Psoas muscle (tissue), 8 donors: ENCODE results near the gene CDRT15L2. TPM values are rescaled to one million over a fixed set of nuclear protein-coding genes. Genes with fewer than 3 reads are reported as not detected.
"Not testable (repeated sequence)": the region's sequence is repeated elsewhere in the genome, so short reads cannot be mapped to it uniquely, and the experiment has no call there.

Experiments used
- ATAC-seq, 4 donors: fragments of 200-7000 bp; cut with Tn5 transposase; one replicate each; pipeline ENCODE4 v1.9.1; 2020; ENCODE audit warnings: moderate library complexity in 3 of 4, mild to moderate bottlenecking in 2 of 4
- DNase-seq, 2 donors: peaks; one replicate each; pipeline ENCODE4 v3.0.0-alpha.2; 2020
- H3K27ac ChIP-seq: fragments of 200-600 bp; one replicate; pipeline ENCODE4 v1.8.0; 2022
- H3K27me3 ChIP-seq, 3 donors: fragments of 200-600 bp in 1 of 3; one replicate each; pipeline versions ENCODE4 v1.6.1 to v1.8.0; 2013 to 2022; ENCODE audit warnings: low read length in 2 of 3, mild to moderate bottlenecking in 2 of 3, moderate library complexity in 1 of 3; ENCODE audit not compliant: insufficient read depth in 3 of 3
- H3K36me3 ChIP-seq, 2 donors: fragments of 200-600 bp in 1 of 2; one replicate each; pipeline versions ENCODE4 v1.6.1 to v1.8.0; 2013 to 2022; ENCODE audit warnings: low read depth in 1 of 2, mild to moderate bottlenecking in 1 of 2, moderate library complexity in 1 of 2; ENCODE audit not compliant: insufficient read depth in 1 of 2
- H3K4me1 ChIP-seq: fragments of 200-600 bp; one replicate; pipeline ENCODE4 v1.8.0; 2022
- H3K4me3 ChIP-seq: fragments of 200-600 bp; one replicate; pipeline ENCODE4 v1.8.0; 2022; ENCODE audit warnings: mild to moderate bottlenecking
- H3K9me3 ChIP-seq: fragments of 200-600 bp; one replicate; pipeline ENCODE4 v1.8.0; 2022
- WGBS, 3 donors: extraction: QIAGEN DNeasy Blood & Tissue Kit; methylation state at CpG; one replicate each; pipeline versions ENCODE4 v1.1.6 to v1.1.7; 2013; 5-methylcytosine and 5-hydroxymethylcytosine counted together
- intact Hi-C, 2 donors: fragments of 100-400 bp; cut with DNase I; formaldehyde crosslinking; loops; one replicate each; pipeline versions ENCODE4 v1.11.0 to v1.14.2; 2022
- polyA plus RNA-seq, 3 donors: library from polyadenylated mRNA; stranded (reverse); fragments of 200-250 nt; gene quantifications; one replicate each; pipeline ENCODE4 v1.2.3, GENCODE V29; 2013
- total RNA-seq, 4 donors: library from RNA; stranded (reverse); fragmentation: NEBNext Ultra II Directional in 2 of 4; extraction: Animal tissue kit (Norgen Biotek cat#: 25700) in 2 of 4; gene quantifications; one replicate each; pipeline versions ENCODE4 v1.2.1 to v1.2.4, GENCODE V29; 2021 to 2023
- TF ChIP-seq, protein P1 (sequence below): fragments of 200-600 bp; IDR thresholded peaks from one replicate; pipeline ENCODE4 v1.8.0; 2022; ENCODE audit warnings: antibody characterized with exemption
- donor health status: healthy with polysubstance abuse.
- donor health status: DM: no; HTN: no; CAD: no; lungs with moderate emphysema.
- donor health status: Bipolar disorder and iron deficiency.
- donor health status: healthy.
- donor health status: DM: yes; HTN: yes; CAD: no.
- donor health status: DM: no; HTN: no; CAD: no.
- donor health status: DM: no; HTN: no; CAD: no.
- donor health status: DM: yes; HTN: yes; CAD: no.

The CDRT15L2 gene
- total and polyA plus RNA-seq, 7 donors, result not detected

DNA sequence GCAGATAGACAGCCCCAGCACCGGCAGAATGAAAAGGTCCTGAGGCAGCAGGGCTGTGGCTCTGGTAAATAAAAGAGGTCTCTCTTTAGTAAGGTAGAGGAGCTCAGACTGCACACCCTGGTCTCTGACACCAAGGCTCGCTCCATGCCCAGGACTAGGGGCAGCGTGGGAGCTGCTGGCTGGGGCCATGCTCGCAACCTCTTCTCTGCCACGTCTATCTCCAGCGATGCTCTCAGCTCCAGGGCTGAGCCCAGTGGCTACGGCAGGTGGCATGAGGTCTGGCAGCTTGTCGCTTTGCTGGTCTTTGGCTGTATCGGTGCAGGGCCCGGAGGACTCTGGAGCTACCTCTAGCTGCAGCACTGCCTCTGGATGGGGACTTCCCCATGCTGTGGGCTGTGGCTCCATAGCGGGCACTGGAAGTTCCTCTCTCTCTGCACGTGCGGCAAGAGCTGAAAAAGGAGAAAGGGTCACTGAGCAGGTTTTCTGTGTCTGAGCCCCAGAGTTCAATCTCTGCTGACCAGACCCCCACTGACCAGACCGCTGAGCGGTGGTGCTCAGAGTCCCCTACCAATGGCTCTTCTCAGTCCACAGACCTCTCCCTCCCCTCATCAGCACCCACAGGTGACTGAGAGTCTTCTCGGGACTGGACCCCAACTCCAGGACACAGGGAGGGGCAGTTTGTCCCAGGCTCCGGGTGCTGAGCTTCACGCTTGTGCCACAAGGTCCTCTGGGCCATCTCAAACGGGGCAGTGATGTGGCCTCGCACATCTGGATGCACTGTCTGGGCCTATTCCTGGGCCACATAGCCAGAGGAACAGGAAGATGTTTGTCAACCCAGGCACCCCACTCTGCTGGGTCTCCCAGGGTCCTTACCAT, 24.2 kb upstream of the CDRT15L2 start:
- ATAC-seq, intact Hi-C loops, H3K36me3 ChIP-seq, H3K27me3 ChIP-seq, H3K4me1 ChIP-seq, H3K27ac ChIP-seq, DNase-seq, H3K9me3 ChIP-seq, H3K4me3 ChIP-seq: not testable (repeated sequence)
- 79 to 90% (median 82%) methylated on average over 10 to 15 of the region's 20 CpGs for WGBS, 3 donors

DNA sequence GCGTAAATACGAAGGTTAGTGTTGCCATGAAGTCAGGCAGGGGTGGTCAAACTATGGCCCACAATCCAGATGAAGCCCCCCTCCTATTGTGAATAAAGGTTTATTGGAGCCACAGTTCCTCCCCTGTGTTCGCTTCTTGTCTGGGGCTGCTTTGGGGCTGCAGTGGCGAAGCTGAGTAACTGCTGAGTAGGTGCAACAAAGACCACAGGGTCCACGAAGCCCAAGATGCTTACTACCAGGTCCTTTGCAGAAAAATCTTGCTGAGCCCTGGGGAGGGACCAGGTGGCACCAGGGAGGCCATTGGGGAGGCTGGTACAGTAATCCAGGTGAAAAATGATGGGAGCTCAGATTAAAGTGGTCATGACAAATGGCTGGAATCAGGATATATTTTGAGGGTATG, 21.4 kb upstream of the CDRT15L2 start:
- H3K27ac ChIP-seq, H3K4me3 ChIP-seq, H3K36me3 ChIP-seq, H3K4me1 ChIP-seq, ATAC-seq, H3K27me3 ChIP-seq, DNase-seq, H3K9me3 ChIP-seq, intact Hi-C loops: not testable (repeated sequence)
- WGBS, 3 donors, result 82 to 89% (median 84%) methylated on average over 5 of the region's 5 CpGs

DNA sequence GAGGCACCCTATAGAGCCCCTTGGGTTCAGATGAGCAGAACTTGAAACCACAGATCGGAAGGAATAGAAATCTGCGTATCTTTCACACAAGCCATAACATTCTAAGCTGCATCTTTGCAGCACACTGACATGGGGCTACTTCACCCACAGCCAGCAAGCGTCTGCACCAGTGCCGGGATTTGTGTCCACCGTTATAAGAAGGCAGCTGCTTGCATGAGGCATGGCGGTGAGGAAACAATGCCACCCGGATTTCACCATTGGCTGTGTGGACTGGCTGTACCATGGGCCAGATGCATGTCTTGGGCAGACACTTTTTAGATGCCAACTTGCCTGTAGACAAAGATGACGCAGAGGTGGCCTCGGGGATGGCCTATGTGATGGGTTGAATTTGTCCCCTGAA, 20.5 kb upstream of the CDRT15L2 start:
- H3K27me3 ChIP-seq, H3K4me1 ChIP-seq, DNase-seq, H3K27ac ChIP-seq, H3K9me3 ChIP-seq, ATAC-seq, H3K4me3 ChIP-seq, H3K36me3 ChIP-seq, intact Hi-C loops: not testable (repeated sequence)
- WGBS, 3 donors, result 79 to 87% (median 84%) methylated on average over 9 of the region's 9 CpGs

DNA sequence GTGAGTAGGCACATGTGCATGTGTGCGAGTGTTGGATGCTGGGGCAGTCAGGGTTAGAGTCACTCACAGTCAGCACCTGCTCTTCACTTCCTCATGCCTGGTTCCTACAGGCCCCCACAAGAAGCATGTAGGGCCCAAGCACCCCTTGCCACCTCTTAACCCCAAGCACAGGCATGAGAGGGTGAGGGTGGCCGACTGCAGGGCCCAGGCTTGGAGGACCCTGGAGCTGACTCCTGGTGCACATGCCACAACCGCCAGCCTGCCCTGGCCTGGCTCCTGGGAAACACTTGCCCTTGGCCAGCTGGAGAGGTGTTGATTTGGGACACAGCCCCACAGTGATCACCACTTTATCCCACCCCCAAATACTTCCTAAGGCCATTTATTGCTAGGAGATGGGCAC, 16.9 kb upstream of the CDRT15L2 start:
- Histone ChIP-seq H3K4me1 (no peaks in the 10 kb centered on the region), H3K27ac (no peak overlapping the region), H3K9me3 (no peaks in the 10 kb centered on the region), H3K4me3 (no peak overlapping the region), H3K27me3 (no peaks in the 10 kb centered on the region), H3K36me3 (no peaks in the 10 kb centered on the region)
- ATAC-seq, result no peak
- intact Hi-C loops, result no loop called here
- TF ChIP-seq, protein P1, sequence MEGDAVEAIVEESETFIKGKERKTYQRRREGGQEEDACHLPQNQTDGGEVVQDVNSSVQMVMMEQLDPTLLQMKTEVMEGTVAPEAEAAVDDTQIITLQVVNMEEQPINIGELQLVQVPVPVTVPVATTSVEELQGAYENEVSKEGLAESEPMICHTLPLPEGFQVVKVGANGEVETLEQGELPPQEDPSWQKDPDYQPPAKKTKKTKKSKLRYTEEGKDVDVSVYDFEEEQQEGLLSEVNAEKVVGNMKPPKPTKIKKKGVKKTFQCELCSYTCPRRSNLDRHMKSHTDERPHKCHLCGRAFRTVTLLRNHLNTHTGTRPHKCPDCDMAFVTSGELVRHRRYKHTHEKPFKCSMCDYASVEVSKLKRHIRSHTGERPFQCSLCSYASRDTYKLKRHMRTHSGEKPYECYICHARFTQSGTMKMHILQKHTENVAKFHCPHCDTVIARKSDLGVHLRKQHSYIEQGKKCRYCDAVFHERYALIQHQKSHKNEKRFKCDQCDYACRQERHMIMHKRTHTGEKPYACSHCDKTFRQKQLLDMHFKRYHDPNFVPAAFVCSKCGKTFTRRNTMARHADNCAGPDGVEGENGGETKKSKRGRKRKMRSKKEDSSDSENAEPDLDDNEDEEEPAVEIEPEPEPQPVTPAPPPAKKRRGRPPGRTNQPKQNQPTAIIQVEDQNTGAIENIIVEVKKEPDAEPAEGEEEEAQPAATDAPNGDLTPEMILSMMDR, result no peak
- DNase-seq, result no peak
- 79 to 84% (median 80%) methylated on average over 3 of the region's 3 CpGs for WGBS, 3 donors

DNA sequence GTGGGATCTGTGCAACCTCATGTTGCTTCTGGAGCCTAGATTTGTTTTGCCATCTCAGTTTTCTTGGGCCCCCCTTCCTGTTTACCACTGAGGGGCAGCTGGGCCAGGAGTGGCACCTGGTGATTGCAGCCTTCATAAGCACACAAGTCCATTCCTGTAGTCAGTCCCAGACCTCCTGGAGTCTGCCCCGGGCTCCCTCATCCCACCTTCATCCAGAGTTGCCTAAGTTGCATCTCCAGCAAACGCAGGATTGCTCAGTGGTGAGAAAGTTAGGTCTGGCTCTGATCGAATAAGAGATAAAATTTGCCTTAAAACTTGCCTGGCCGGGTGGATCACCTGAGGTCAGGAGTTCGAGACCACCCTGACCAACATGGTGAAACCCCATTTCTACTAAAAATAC, 14.3 kb upstream of the CDRT15L2 start:
- ATAC-seq, H3K4me3 ChIP-seq, H3K36me3 ChIP-seq, H3K9me3 ChIP-seq, DNase-seq, intact Hi-C loops, H3K4me1 ChIP-seq, H3K27me3 ChIP-seq, H3K27ac ChIP-seq: not testable (repeated sequence)
- 85 to 91% (median 86%) methylated on average over 5 of the region's 5 CpGs for WGBS, 3 donors

DNA sequence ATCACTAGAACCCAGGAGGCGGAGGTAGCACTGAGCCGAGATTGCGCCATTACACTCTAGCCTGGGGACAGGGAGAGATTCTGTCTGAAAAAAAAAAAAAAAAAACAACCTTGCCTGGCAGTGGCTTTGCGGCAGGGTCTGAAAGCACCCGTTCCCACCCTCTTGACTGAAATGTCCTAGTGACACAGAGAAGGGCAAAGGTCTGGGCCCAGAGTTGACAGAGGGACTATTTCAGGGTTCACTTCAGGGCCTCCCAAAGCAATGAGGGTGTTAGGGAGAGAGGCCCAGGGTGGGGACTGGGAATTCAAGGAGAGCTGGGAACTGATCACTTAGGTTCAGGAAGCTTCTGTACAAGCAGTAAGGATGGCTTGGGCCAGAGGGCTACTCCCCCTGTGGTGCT, 13.8 kb upstream of the CDRT15L2 start:
- TF ChIP-seq, protein P1, result no peak
- H3K4me1 ChIP-seq, result no peaks in the 10 kb centered on the region
- intact Hi-C loops, result no loop called here

DNA sequence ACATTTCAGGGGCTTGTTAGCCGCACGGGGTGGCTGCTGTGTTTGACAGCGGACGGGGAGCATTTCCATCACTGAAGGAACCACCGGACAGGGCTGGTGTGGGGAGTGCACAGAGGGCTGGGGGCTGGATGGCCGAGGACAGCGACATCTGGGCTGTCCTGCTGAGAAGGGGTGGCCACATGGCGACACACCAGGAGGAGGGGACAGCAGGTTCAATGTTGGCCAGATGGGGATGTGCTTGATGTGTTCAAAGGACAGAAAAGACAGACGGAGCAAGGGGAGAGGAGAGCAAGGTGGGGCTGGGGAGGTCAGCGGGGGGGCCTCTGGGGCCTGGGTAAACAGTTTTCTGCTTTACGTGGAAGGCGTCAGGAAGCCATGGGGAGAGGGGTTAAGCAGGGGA, 12.8 kb upstream of the CDRT15L2 start:
- H3K4me3 ChIP-seq, DNase-seq, H3K36me3 ChIP-seq, ATAC-seq, H3K27ac ChIP-seq, H3K4me1 ChIP-seq, H3K9me3 ChIP-seq, intact Hi-C loops, H3K27me3 ChIP-seq: not testable (repeated sequence)
- 51 to 59% (median 55%) methylated on average over 11 to 12 of the region's 12 CpGs for WGBS, 3 donors

More for the DNA sequence above, 13.8 kb upstream of the CDRT15L2 start:
- DNase-seq (no peak), ATAC-seq (no peak)
- no peak overlapping the region for H3K27ac ChIP-seq
- no peaks in the 10 kb centered on the region for H3K36me3 ChIP-seq
- H3K4me3 ChIP-seq, result no peak overlapping the region
- 92 to 95% (median 92%) methylated on average over 5 of the region's 5 CpGs for WGBS, 3 donors
- H3K9me3 ChIP-seq, result no peaks in the 10 kb centered on the region
- H3K27me3 ChIP-seq, result no peaks in the 10 kb centered on the region

DNA sequence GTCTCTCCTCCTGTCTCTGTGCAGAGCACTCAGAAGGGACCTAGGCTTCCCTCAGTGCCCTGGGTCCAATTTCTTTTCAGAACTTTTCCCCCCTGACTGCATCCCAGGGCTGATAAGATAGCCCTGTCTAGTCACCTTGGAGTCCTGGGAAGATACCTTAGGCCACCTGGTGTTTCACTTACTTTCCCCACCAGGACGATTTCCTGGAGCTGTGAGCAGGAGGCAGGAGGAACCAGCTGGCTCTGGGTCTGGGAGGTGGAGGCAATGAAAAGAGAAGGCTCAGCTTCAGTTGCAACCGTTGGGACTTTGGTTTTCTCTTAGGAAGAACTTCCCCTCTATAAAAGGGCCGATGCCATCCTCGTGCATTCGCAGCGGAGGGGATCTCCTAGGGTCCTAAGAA, 12.1 kb upstream of the CDRT15L2 start:
- intact Hi-C loops, H3K9me3 ChIP-seq, H3K27me3 ChIP-seq, H3K4me1 ChIP-seq, H3K36me3 ChIP-seq, H3K27ac ChIP-seq, DNase-seq, ATAC-seq, H3K4me3 ChIP-seq: not testable (repeated sequence)
- 49 to 53% (median 50%) methylated on average over 6 of the region's 6 CpGs for WGBS, 3 donors

DNA sequence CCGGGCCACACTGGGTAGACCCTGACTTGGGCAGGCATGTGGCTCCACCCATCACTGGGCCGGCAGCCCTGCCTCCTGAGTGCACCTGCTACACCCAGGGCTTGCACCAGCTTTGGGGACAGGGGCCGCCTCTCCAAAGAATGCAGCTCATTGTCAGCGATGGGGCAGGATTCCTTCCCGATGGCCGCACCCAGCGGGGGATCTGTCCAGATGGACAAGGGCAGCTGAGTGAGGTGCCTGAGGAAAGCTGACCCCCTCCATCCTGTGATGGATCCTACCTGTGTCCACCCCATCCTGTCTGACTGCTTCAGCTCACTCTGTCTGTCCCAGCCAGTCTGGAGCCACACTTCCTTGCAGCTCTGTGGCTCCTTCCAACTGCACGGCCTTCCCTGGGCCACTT, 10.9 kb upstream of the CDRT15L2 start:
- H3K9me3 ChIP-seq, H3K27ac ChIP-seq, DNase-seq, H3K27me3 ChIP-seq, H3K36me3 ChIP-seq, H3K4me1 ChIP-seq, ATAC-seq, H3K4me3 ChIP-seq, intact Hi-C loops: not testable (repeated sequence)
- 42 to 54% (median 52%) methylated on average over 8 of the region's 8 CpGs for WGBS, 3 donors

DNA sequence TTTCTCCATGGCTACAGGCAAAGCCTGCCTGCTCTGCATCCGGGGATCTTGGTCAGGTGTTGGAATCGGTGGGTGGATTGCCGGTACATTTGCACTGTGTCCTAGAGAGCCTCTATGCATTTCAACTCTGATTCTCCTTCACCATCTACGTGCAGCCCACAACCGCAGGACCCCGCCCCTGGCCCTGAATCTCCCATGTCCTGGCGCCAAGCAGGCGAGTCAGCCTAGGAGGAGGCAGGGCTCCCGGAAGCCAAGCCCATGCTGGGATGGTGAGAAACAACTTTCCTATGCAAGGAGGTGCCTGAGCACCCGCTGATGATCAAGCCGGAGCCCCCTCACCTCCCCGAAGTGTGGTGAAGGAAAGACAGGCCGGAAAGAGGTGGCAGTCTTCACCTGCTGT, 7.9 kb upstream of the CDRT15L2 start:
- H3K27me3 ChIP-seq, H3K36me3 ChIP-seq, H3K27ac ChIP-seq, DNase-seq, ATAC-seq, intact Hi-C loops, H3K4me3 ChIP-seq, H3K9me3 ChIP-seq, H3K4me1 ChIP-seq: not testable (repeated sequence)
- WGBS, 3 donors, result 85 to 90% (median 86%) methylated on average over 6 to 13 of the region's 13 CpGs
